Cardiac fibroblast (primary cell): ENCODE measurements around the gene NTN4.

Experiments used
- DNase-seq, 2 donors: peaks; one replicate each; pipeline versions ENCODE4 v3.0.0 to v3.0.0-alpha.2; 2010; ENCODE audit warnings: low read depth in 2 of 2
- H3K4me3 ChIP-seq, 2 donors: replicated peaks in 1 of 2; 1 replicate in 1 of 2; 2 replicates in 1 of 2; pipeline ENCODE4 v1.5.1; 2011; ENCODE audit warnings: low read depth in 2 of 2, low read length in 2 of 2, mild to moderate bottlenecking in 2 of 2, moderate library complexity in 1 of 2
- CTCF ChIP-seq: IDR thresholded peaks from one replicate; pipeline ENCODE4 v1.5.1; 2011; ENCODE audit warnings: low read depth, mild to moderate bottlenecking, low read length, inconsistent platforms

NTN4 gene

DNA sequence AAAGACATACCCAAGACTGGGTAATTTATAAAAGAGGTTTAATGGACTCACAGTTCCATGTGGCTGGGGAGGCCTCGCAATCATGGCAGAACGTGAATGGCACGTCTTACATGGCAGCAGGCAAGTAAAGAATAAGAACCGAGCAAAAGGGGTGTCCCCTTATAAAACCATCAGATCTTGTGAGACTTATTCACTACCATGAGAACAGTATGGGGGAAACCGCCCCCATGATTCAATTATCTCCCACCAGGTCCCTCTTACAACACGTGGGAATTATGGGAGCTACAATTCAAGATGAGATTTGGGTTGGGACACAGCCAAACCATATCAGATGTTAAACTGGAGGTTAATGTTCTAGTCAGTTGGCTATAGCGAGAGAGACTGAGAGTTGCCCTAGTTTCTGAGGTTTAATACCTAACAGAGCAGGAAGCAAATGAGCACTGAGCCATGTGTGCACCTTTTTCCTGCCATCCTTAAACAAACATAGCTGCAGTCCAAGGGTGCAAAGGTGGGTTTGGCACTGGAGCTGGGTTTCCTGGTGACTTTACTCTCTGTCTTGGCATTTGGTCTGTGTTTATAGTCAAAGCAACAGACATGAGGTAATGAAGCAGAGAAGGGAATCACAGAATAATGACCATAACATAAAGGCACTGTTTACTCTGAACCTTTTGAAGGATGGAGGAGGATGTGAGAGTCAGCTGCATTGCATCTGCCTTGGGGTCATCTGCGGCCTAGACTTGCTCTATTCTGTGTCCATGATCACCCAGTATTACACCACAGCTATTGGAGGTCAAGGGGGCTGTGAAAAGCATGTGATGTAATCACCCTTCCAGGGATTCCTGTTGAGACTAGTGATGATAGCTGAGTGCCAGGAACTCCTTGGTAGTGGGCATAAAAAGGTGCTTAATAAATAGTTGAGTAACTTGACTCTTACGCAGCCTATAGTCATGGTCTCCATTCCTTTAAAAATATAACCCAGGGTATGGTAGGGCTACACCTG lies 155.6 kb downstream of the NTN4 start:
- H3K4me3 ChIP-seq, result no peak overlapping the region
- no peak for TF ChIP-seq CTCF
- DNase-seq, result peak; percentile 11 to 54

- H3K4me3 ChIP-seq, result no peak overlapping the region
- DNase-seq, result peak in 1 of 2 donors; percentile 69
- no peak for TF ChIP-seq CTCF
Measured at GRCh38 chr12:95633732-95634465, 156.7 kb downstream of the NTN4 start.

DNA sequence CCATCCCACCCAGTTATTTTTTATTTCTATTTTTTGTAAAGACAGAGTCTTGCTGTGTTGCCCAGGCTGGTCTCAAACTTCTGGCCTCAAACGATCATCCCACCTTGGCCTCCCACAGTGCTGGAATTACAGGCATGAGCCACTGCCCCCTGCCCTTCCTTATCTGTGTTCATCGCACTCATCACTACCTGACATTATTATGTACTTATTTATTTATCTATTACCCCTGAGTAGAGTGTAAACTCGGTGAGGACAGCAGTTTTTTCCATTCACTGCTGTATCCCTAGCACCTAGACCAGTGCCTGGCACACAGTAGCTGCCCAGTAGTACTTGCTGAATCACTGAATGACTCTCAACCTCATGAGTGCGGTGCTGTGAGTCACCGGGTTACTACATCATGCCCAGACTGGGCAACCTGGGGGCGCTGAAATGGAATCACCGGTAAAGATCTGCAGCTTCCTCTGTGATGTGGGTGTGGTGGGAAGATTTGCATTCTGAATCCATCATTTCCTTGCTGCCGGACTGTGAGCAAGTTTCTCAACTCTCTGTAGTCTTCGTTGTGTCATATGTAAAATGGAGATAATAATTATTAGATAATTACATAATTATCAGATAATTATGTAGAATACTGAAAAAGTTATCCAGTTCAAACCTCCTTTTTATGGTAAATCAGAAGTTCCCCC lies 157.4 kb downstream of the NTN4 start:
- DNase-seq, result peak; percentile 78 to 96
- TF ChIP-seq CTCF, result no peak
- no peak overlapping the region for H3K4me3 ChIP-seq

DNA sequence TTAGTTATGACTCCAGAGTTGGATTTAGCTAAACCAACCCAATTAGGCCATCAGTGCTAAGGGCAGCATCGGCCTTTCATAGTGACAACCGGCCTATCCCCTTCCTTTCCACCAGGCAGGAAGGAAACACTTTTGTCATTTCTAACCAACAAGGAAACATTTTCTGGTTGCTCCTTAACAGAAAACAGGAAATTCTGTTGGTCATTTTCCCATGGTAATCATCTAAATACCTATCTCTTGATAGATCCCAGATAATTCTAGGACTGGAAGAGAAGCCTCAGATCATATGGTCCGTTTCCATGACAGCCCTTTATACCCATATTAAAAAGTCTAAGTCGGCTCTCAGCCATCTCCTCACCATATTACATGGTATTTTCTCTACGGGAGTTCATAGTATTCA lies 160.1 kb downstream of the NTN4 start:
- DNase-seq, result no peak
- TF ChIP-seq CTCF, result no peak
- no peak overlapping the region for H3K4me3 ChIP-seq

- no peak overlapping the region for H3K4me3 ChIP-seq
- no peak for DNase-seq
- TF ChIP-seq CTCF, result no peak
Measured at GRCh38 chr12:95629392-95629791, 161.2 kb downstream of the NTN4 start.

- DNase-seq, result no peak
- TF ChIP-seq CTCF, result no peak
Measured at GRCh38 chr12:95626854-95627253, 163.7 kb downstream of the NTN4 start.

More at GRCh38 chr12:95626854-95627253, 163.7 kb downstream of the NTN4 start:
- no peak overlapping the region for H3K4me3 ChIP-seq
